GM19468 (cell line): ENCODE results near the gene CGAS.
"Not testable (repeated sequence)": the region's sequence is repeated elsewhere in the genome, so short reads cannot be mapped to it uniquely, and the experiment has no call there.

ENCODE experiments used
- ATAC-seq: cut with Tn5 transposase; IDR thresholded peaks from one replicate; pipeline ENCODE4 v1.9.1; 2021; ENCODE audit warnings: mild to moderate bottlenecking, moderate library complexity, moderate number of reproducible peaks; ENCODE audit not compliant: unreplicated experiment; ENCODE audit errors: extremely low read depth

CGAS gene

GRCh38 chr6:73409395-73409794 lies 42.7 kb downstream of the CGAS start:
- no peak for ATAC-seq

GRCh38 chr6:73400656-73401055 lies 51.4 kb downstream of the CGAS start:
- ATAC-seq = no peak

GRCh38 chr6:73395875-73396274 lies 56.2 kb downstream of the CGAS start:
- no peak for ATAC-seq

GRCh38 chr6:73394577-73395354 lies 57.3 kb downstream of the CGAS start, which contains the start of gene DDX43:
Gene DDX43 (plus strand): TSS chr6:73394828. CDS start chr6:73394906, 78 bp downstream.
- ATAC-seq = no peak

GRCh38 chr6:73393278-73393677 lies 58.8 kb downstream of the CGAS start:
- ATAC-seq = no peak

GRCh38 chr6:73392188-73392587 lies 59.9 kb downstream of the CGAS start:
- not testable (repeated sequence) for ATAC-seq

GRCh38 chr6:73391675-73392074 lies 60.4 kb downstream of the CGAS start:
- no peak for ATAC-seq

- no peak for ATAC-seq
These were observed 62.2 kb downstream of the CGAS start for GRCh38 chr6:73389854-73390253.

GRCh38 chr6:73388800-73389512 lies 63.1 kb downstream of the CGAS start:
- ATAC-seq = no peak

- ATAC-seq = no peak
These were observed 63.7 kb downstream of the CGAS start for GRCh38 chr6:73388433-73388799.

- ATAC-seq = no peak
These were observed 69.5 kb downstream of the CGAS start for GRCh38 chr6:73382462-73383113.

- ATAC-seq = not testable (repeated sequence)
These were observed 70.6 kb downstream of the CGAS start for GRCh38 chr6:73381531-73381930.

GRCh38 chr6:73377225-73377624 lies 74.9 kb downstream of the CGAS start:
- no peak for ATAC-seq

GRCh38 chr6:73375216-73375615 lies 76.9 kb downstream of the CGAS start:
- no peak for ATAC-seq
